Putamen (tissue), 1 donor: ENCODE measurements around the gene CDH4.
"Not testable (repeated sequence)": the region's sequence is repeated elsewhere in the genome, so short reads cannot be mapped to it uniquely, and the experiment has no call there.

Experiments
- DNase-seq: peaks from one replicate; pipeline ENCODE4 v3.0.0-alpha.2; 2016; ENCODE audit warnings: low spot score

The CDH4 gene

DNA sequence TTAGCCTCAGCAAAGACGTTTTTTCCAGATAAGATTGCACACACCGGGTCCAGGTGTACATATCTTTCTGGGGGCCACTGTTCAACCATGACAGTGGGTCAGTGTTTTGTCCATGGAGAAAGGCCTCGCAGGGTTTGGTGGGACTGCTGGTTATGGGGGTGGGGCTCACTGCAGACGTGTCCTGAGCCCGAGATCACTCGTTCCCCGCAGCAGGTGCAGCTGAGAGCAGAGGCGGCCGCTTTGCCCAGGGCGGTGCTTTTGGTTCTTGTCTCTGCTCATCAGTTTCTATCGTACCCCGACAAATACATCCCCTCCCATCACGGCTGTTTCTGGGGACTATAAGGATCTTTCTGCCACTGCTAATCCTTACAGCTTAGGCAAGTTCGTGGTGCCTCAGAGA is 166.9 kb downstream of the CDH4 start:
- DNase-seq, result no peak

GRCh38 chr20:61419501-61419900 is 167.4 kb downstream of the CDH4 start:
- no peak for DNase-seq

DNA sequence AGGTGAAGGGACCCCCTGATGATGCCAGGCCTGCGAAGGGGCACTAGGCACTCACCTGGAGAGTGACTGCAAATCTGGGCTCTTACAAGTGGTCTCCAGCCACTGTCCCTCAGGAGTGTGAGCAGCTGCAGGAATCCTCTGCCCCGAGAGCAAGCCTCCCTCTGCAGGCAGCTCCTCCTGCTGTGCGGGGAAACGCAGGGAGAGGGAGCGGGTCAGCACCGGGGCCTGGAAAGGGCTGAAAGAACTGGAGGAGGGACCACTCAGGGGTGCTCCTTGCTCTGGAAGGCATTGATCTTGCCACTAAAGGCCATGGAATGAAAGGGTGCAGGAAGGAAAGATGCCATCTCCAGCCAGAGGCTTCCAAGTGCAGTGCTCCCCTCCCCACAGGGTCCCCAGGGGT is 168.0 kb downstream of the CDH4 start:
- DNase-seq, result no peak

DNA sequence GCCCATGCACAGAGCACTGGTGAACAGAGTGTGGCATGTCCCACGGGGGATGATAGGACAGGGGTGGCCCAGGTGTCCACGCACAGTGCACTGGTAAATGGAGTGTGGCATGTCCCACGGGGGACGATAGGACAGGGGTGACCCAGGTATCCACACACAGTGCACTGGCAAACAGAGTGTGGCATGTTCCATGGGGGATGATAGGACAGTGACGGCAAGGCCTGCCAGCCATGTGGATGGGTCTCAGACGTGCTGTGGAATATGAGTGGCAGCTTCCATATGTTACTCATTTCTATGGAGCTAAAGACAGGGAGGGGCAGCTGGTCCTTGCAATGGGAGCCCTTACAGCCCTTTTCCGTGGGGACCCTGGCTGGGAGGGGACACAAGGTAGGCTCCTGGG is 168.7 kb downstream of the CDH4 start:
- no peak for DNase-seq

- DNase-seq, result no peak
Observed at GRCh38 chr20:61422636-61423425, 170.8 kb downstream of the CDH4 start.

DNA sequence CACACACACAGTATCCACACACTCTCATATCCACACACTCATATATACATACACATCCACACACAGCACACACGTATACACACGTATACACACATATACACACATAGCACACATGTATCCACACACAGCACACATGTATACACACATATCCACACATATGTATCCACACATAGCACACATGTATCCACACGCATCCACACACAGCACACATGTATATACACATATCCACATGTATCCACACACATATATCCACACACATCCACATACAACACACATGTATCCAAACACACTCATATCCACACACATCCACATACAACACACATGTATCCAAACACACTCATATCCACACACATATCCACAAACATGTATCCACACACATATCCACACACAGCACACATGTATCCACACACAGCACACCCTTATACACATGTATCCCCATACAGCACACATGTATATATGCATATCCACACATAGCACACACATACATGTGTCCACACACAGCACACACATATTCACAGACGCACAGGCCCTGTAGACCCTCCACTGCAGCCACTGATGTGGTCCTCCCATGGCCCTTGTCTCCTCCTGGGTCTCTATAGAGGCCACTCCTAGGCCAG is 172.1 kb downstream of the CDH4 start:
- DNase-seq, result no peak

DNA sequence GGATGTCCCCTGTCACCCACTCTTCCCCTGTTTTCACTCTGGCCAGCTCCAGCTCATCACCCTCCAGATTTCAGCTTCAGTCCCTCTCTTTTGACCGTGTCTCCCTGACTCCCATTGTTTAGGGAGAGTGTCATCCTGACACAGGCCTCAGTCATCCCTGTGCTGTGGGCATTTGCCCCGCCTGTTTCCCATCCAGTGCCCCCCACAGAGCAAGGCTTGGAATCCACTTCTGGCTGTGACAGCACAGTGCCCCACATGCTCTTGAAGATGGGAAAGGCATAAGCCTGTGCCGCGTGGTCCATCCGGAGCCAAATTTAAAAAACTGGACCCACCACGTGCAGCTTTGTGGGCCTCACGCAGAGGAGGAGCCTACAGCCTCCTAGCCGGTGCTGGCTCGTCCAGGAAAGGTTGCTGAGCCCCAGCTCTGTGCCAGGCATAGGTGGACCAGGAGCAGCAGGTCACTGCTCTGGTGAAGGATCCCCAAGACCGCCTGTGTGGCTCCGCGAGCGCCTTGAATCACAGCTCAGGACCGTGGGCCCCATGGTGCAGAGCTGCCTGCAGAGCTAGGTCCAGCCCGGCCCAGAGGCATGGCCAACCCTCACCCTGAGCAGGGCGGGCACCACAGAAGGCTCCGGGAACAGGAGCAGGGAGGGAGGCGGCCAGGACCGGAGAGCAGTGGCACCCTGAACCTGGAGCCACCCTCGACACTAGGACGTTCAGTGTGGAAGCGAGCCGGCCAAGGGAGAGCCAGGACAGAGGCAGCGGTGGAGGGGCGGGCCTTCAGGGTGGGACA is 172.8 kb downstream of the CDH4 start:
- DNase-seq, result no peak

DNA sequence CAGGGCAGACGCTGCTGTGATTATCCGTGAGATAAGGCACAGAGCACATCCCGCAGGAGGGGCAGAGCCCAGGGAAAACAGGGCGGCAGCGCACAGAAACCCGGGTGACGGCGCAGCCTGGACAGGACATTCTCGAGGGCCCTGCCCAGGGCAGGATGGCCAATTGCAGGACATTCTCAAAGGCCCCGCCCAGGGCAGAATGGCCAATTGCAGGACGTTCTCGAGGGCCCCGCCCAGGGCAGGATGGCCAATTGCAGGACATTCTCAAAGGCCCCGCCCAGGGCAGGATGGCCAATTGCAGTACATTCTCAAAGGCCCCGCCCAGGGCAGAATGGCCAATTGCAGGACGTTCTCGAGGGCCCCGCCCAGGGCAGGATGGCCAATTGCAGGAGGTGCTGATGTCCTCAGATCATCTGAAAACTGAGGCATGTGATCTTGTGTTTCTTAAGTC is 173.5 kb downstream of the CDH4 start:
- DNase-seq, result not testable (repeated sequence)

- peak; percentile 35 for DNase-seq
Observed at GRCh38 chr20:61426352-61426751, 174.3 kb downstream of the CDH4 start.

- DNase-seq, result no peak
Observed at GRCh38 chr20:61429458-61430227, 177.6 kb downstream of the CDH4 start.

GRCh38 chr20:61430228-61430624 is 178.2 kb downstream of the CDH4 start:
- DNase-seq, result no peak

- no peak for DNase-seq
Observed at GRCh38 chr20:61433176-61433575, 181.1 kb downstream of the CDH4 start.

- DNase-seq, result no peak
Observed at GRCh38 chr20:61433816-61434215, 181.8 kb downstream of the CDH4 start.

- DNase-seq, result no peak
Observed at GRCh38 chr20:61434341-61434781, 182.3 kb downstream of the CDH4 start.

DNA sequence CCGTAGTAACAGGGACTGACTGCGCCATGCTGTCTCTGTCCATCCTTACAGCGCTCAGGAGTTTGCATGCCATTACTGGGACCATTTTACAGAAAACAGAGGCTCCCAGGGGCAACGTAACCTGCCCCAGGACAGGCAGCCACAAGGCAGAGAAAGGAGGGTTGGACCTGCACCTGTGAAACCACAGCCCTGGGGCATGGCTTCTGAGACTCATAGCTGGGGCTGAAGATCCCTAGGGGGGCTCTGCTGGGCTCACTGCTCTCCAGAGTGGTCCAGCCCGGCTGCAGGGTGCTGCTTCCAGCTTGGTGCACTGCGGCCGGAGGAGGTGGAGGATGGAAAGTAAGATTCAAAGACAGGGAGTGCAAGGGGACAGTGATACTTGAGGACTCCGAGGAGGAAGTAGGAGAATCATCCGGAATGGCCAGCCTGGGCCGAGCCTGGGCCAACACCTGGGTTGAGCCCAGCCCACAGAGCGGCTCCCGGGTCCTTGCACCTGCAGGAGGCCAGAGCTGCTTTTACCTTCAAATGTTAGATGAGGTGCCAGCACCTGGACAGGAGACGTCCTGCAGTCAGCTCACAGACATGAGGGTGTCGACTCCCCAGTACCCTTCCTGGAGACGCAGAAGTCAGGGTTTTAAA is 183.2 kb downstream of the CDH4 start:
- DNase-seq, result no peak

DNA sequence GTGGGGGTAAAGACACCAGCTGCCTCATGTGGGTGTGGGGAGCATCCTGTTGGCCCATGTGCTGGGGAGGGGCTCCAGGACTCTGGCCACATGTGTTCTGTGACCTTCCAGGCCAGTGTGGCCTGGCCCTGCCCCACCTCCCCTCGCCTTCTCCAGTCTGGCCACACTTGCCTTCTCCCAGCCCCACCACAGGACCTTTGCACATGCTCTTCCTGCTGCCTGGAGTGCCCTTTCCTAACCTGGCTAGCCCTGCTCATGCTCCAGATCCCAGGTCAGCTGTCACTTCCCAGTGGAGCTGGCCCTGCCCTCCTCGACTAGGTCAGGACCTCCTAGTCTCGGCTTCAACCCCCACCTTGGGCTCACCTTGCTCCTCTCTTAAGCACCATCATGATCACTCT is 183.8 kb downstream of the CDH4 start:
- no peak for DNase-seq

- no peak for DNase-seq
Observed at GRCh38 chr20:61436283-61436666, 184.2 kb downstream of the CDH4 start.

DNA sequence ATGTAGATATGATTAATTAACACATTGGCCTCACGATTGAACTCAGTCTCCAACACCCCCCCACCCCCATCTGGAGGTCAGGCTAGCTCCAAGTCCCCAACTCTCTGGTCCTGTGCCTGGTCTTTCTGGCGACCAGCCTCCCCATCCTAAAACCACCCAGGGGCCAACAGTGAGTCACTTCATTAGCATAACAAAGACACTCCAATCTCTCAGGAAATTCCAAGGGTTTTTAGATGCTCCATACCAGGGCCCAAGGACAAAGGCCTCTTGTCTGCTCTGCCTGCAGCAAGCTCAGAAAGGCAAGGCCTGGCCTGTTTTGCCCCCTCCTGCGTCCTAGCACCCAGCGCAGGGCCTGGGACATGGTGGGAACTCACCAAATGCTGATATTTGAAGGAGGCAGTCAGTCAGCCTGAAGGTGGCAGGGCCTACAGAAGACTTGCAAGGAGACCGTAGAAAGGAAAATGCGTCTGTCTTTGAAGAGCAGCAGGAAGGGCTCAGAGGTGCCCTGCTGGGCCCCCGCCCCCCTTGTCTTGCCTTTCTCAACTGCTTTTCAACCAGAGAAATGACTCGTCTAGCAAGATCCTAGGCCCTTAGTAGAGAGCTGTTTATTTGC is 184.7 kb downstream of the CDH4 start:
- DNase-seq, result peak; percentile 27

GRCh38 chr20:61437280-61438206 is 185.5 kb downstream of the CDH4 start:
- no peak for DNase-seq

DNA sequence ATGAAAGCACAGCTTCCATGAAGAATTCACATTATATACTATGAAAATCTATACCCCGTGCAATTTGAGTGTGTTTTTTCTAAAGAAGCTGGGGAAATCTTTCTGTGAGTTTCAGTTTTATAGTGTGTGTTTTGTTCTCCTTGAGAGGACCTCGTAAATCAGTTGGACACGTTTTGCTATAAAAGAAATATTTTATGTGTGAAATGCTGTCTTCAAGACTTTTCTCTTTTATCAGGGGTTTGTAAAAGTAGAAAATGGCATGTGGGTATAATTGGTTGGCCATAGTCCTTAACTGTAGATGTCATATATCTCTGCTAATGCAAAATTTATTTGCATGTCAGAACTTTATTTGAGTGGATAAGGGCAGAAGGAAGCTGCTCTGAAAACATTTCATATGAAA is 186.2 kb downstream of the CDH4 start:
- no peak for DNase-seq
